Esophagus muscularis mucosa (tissue), 4 donors: Measurements from ENCODE around the gene MERTK. TPM values are rescaled to one million over a fixed set of nuclear protein-coding genes. Genes with fewer than 3 reads are reported as not detected.

Source experiments
- DNase-seq: peaks from one replicate; pipeline ENCODE4 v3.0.0-alpha.2; 2017; ENCODE audit errors: extremely low spot score
- H3K27ac ChIP-seq, 4 donors: fragments of 200-600 bp; sonication (generic); replicated peaks in 1 of 4; 1 replicate in 3 of 4; 2 replicates in 1 of 4; pipeline ENCODE4 v1.5.1; 2016 to 2019; ENCODE audit warnings: mild to moderate bottlenecking in 1 of 4
- H3K27me3 ChIP-seq, 4 donors: fragments of 200-600 bp; sonication (generic); one replicate each; pipeline versions ENCODE4 v1.5.1 to v1.6.0; 2016 to 2019
- H3K36me3 ChIP-seq, 4 donors: fragments of 200-600 bp; sonication (generic); one replicate each; pipeline ENCODE4 v1.5.1; 2016 to 2019
- H3K4me1 ChIP-seq, 4 donors: fragments of 200-600 bp; sonication (generic); one replicate each; pipeline ENCODE4 v1.5.1; 2016 to 2019
- H3K4me3 ChIP-seq, 4 donors: fragments of 200-600 bp; sonication (generic); 1 replicate in 2 of 4; 2 replicates in 2 of 4; pipeline ENCODE4 v1.5.1; 2016 to 2019; ENCODE audit warnings: mild to moderate bottlenecking in 4 of 4, moderate library complexity in 1 of 4
- H3K9me3 ChIP-seq, 4 donors: fragments of 200-600 bp; sonication (generic); 1 replicate in 3 of 4; 2 replicates in 1 of 4; pipeline ENCODE4 v1.5.1; 2016 to 2019
- CTCF ChIP-seq, 3 experiments: fragments of 200-600 bp in 2 of 3; fragments of 450-650 bp in 1 of 3; sonication (generic) in 2 of 3; IDR thresholded peaks; one replicate each; pipeline ENCODE4 v1.5.1; 2017 to 2019; ENCODE audit warnings: antibody characterized with exemption in 3 of 3, mild to moderate bottlenecking in 2 of 3, moderate library complexity in 1 of 3
- EP300 ChIP-seq: sonication (generic); formaldehyde crosslinking; IDR thresholded peaks from one replicate; pipeline ENCODE4 v1.6.1; 2017; ENCODE audit warnings: antibody characterized with exemption
- POLR2A ChIP-seq: fragments of 450-650 bp; IDR thresholded peaks from one replicate; pipeline ENCODE4 v1.6.1; 2017; ENCODE audit warnings: antibody characterized with exemption, moderate library complexity, mild to moderate bottlenecking, low read depth
- POLR2AphosphoS5 ChIP-seq, 2 donors: sonication (generic); formaldehyde crosslinking; IDR thresholded peaks; one replicate each; pipeline ENCODE4 v1.6.1; 2017; ENCODE audit warnings: antibody characterized with exemption in 2 of 2
- WGBS: methylation state at CpG from one replicate; pipeline ENCODE4 v1.1.5; 2018; 5-methylcytosine and 5-hydroxymethylcytosine counted together
- intact Hi-C: fragments of 100-400 bp; cut with DNase I; formaldehyde crosslinking; loops from one replicate; pipeline ENCODE4 v1.15.1; 2023
- total RNA-seq, 4 donors: library from RNA; depleted of rRNA; stranded (reverse); fragments of >200 nt; gene quantifications; one replicate each; pipeline versions ENCODE4 v1.1.0 to v1.2.1, GENCODE V29; 2016

Gene MERTK
- total RNA-seq, 4 donors from 2014 or later, result 19.9 to 31.0 (median 22.3) TPM

GRCh38 chr2:111966241-111966640, 67.8 kb downstream of the MERTK start:
- H3K27ac ChIP-seq, result no peak overlapping the region
- intact Hi-C loops, result no loop called here
- WGBS, result 68% methylated on average over 1 of the region's 1 CpG

GRCh38 chr2:111967018-111967417, 68.6 kb downstream of the MERTK start:
- Histone ChIP-seq H3K9me3 (no peaks in the 10 kb centered on the region), H3K4me3 (no peak overlapping the region), H3K4me1 (peaks cover 0 to 10% (median 5%) of the 10 kb centered on the region in 4 donors), H3K27me3 (no peaks in the 10 kb centered on the region), H3K36me3 (peaks cover 0 to 36% (median 16%) of the 10 kb centered on the region in 4 donors), H3K27ac (no peak overlapping the region)
- whole genome bisulfite sequencing, result 82% methylated on average over 1 of the region's 1 CpG
- intact Hi-C loops, result no loop called here
- TF ChIP-seq EP300, result no peak
- no peak for DNase-seq

More at GRCh38 chr2:111966241-111966640, 67.8 kb downstream of the MERTK start:
- no peaks in the 10 kb centered on the region for H3K9me3 ChIP-seq
- TF ChIP-seq POLR2A (no peak), POLR2AphosphoS5 (IDR thresholded peaks at IDR 0.05) (no peak), EP300 (no peak)
- H3K4me3 ChIP-seq, result no peak overlapping the region
- H3K27me3 ChIP-seq, result no peaks in the 10 kb centered on the region
- no peak for DNase-seq
- peaks cover 0 to 10% (median 5%) of the 10 kb centered on the region in 4 donors for H3K4me1 ChIP-seq
- peaks cover 0 to 36% (median 16%) of the 10 kb centered on the region in 4 donors for H3K36me3 ChIP-seq

GRCh38 chr2:111970453-111970852, 72.0 kb downstream of the MERTK start:
- H3K4me1 ChIP-seq, result peaks cover 5 to 19% (median 15%) of the 10 kb centered on the region in 4 donors
- TF ChIP-seq POLR2AphosphoS5 (IDR thresholded peaks at IDR 0.05) (no peak), POLR2A (no peak), CTCF (IDR thresholded peaks at IDR 0.05) (no peak), EP300 (no peak)
- H3K27me3 ChIP-seq, result no peaks in the 10 kb centered on the region
- H3K36me3 ChIP-seq, result peaks cover under 1 to 35% (median 21%) of the 10 kb centered on the region in 4 donors
- H3K9me3 ChIP-seq, result no peaks in the 10 kb centered on the region
- WGBS, result 94% methylated on average over 1 of the region's 1 CpG
- intact Hi-C loops, result no loop called here
- no peak overlapping the region for H3K4me3 ChIP-seq
- DNase-seq, result no peak
- no peak overlapping the region for H3K27ac ChIP-seq

GRCh38 chr2:111972955-111973565, 74.7 kb downstream of the MERTK start:
- H3K9me3 ChIP-seq, result peaks cover 0 to 8% (median 0%) of the 10 kb centered on the region in 4 donors
- no peak overlapping the region for H3K4me3 ChIP-seq
- WGBS, result 66% methylated on average over 8 of the region's 8 CpGs
- peaks cover 5 to 12% (median 10%) of the 10 kb centered on the region in 4 donors for H3K4me1 ChIP-seq
- no peaks in the 10 kb centered on the region for H3K27me3 ChIP-seq
- no peak for DNase-seq
- H3K36me3 ChIP-seq, result peaks cover 4 to 41% (median 33%) of the 10 kb centered on the region in 4 donors
- intact Hi-C loops, result no loop called here
- peak in 1 of 2 donors; percentile 13 for TF ChIP-seq POLR2AphosphoS5 (IDR thresholded peaks at IDR 0.05)
- no peak for TF ChIP-seq EP300
- peak overlapping the region in 1 of 4 donors; percentile 1 for H3K27ac ChIP-seq

- Histone ChIP-seq H3K36me3 (peaks cover 4 to 37% (median 27%) of the 10 kb centered on the region in 4 donors), H3K27me3 (no peaks in the 10 kb centered on the region), H3K27ac (no peak overlapping the region), H3K4me1 (peaks cover 5 to 12% (median 10%) of the 10 kb centered on the region in 4 donors), H3K9me3 (peaks cover 0 to 8% (median 0%) of the 10 kb centered on the region in 4 donors), H3K4me3 (no peak overlapping the region)
- intact Hi-C loops, result no loop called here
- DNase-seq, result no peak
- 87% methylated on average over 4 of the region's 4 CpGs for WGBS
- TF ChIP-seq POLR2AphosphoS5 (IDR thresholded peaks at IDR 0.05) (no peak), CTCF (IDR thresholded peaks at IDR 0.05) (no peak)
Measured at GRCh38 chr2:111973701-111974100, 75.3 kb downstream of the MERTK start.

- Histone ChIP-seq H3K27me3 (no peaks in the 10 kb centered on the region), H3K4me3 (no peak overlapping the region), H3K36me3 (peaks cover 4 to 32% (median 20%) of the 10 kb centered on the region in 4 donors), H3K9me3 (peaks cover 0 to 8% (median 0%) of the 10 kb centered on the region in 4 donors), H3K27ac (no peak overlapping the region), H3K4me1 (peaks cover 5 to 12% (median 10%) of the 10 kb centered on the region in 4 donors)
- DNase-seq, result no peak
- intact Hi-C loops, result no loop called here
- TF ChIP-seq POLR2AphosphoS5 (IDR thresholded peaks at IDR 0.05) (peak; percentile 33 to 71), EP300 (no peak)
- 58% methylated on average over 11 of the region's 11 CpGs for WGBS
Measured at GRCh38 chr2:111975053-111975552, 76.7 kb downstream of the MERTK start.
